ENCODE results near the gene ZNRF3.

ZNRF3 gene

DNA sequence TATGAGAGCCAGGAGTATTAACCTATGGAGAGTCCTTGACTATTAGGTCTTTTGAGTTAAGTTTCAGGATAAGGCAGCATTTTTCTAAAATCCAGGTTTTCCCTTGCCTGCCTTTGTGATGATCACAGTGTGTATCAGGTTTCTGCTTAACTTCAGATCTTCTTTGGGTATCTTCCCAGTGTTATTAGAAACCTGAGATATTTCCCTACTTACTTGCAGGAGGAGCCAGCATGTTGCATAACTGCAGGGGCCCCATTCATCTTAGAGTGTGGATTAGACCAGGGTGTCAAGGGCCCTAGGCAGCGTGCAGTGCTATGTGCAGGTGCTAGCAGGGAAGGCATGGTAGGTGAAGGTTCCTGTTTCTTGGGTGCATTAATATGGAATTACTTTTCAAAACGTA lies 69.5 kb downstream of the ZNRF3 start:
- DNase-seq (ENCODE audit: low read depth): peak; percentile 24

DNA sequence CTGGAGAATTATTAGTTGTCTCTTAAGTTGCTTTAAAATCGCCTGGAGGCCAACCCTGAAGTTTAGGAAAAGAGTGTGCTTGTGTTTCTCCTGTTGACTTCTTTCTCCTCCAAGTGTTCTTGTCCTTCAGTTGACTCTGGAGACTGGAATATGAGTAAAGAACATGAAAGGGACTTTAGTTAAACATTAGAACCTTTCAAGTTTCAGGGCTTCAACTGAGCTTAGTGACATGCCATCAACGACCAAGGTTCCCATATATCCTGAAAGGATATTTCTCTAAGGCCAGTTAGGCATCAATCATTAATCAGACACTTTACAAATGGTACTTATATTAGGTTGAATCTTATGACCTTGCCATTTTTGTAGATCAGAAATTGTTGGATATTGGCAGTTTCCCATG lies 70.0 kb downstream of the ZNRF3 start:
- DNase-seq (ENCODE audit: low read depth): no peak

- DNase-seq (ENCODE audit: low read depth): no peak
Measured at GRCh38 chr22:28953976-28954880, 70.9 kb downstream of the ZNRF3 start.

DNA sequence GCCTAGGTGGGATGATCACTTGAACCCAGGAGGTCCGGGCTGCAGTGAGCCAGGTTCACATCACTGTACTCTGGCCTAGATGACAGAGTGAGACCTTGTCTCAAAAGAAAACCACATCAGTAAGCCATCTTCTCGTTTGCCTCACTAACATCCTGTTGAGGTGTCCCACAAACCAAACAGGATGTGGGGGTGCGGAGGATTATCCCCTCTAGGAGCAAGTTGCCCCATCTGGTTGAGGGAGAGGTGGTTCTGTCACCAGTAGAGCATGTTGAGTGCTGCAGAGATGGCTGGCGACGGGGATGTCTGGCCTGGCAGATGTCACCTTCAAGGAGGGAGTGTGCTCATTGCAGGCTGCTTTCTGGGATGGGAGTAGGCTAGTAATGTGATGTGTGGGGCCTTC lies 72.4 kb downstream of the ZNRF3 start:
- no peak for DNase-seq (ENCODE audit: low read depth)

- DNase-seq (ENCODE audit: low read depth): no peak
Measured at GRCh38 chr22:28956506-28956905, 73.1 kb downstream of the ZNRF3 start.

GRCh38 chr22:28958611-28959010 lies 75.2 kb downstream of the ZNRF3 start:
- DNase-seq (ENCODE audit: low read depth): no peak

DNA sequence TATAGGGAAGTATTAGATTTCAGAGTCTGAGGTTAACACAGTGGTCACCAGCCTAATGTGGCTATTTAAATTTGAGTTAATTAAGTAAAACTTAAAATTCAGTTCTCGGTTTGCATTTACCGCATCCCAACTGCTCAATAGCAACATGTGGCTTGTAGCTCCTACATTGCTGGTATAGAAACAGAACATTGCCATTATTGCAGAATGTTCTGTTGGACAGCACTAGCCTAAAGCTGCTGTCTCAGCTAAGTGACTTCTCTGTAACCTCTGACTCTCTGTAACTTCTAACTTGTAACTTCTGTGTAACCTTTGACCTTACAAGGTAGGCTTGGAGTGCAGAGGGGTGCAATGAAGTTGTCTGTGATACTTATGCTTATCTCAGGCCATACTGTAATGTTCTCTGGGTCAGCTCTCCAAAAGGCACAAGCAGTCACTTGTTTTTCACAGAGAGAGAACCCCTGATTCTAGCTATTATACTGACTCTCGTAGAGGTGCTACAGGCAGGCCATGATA lies 78.7 kb downstream of the ZNRF3 start:
- no peak for DNase-seq (ENCODE audit: low read depth)

DNA sequence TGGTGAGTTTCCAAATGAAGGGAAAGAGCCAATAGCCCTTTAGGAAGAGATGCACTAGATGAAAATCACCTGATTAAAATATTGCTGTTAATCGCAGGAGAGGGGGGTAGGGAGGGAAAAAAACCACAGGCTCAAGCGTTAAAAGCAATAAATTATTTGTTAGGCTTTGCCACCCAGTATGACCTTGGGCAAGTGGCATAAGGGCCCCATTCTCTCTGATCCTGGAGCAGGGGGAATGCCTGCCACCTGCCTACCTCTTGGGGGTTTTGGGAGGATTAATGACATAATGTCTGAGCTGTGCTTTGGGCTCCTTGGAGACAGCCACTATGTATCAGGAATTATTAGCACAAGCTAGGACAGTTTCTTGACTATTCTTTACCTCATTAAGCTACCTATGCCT lies 80.0 kb downstream of the ZNRF3 start:
- no peak for DNase-seq (ENCODE audit: low read depth)

DNA sequence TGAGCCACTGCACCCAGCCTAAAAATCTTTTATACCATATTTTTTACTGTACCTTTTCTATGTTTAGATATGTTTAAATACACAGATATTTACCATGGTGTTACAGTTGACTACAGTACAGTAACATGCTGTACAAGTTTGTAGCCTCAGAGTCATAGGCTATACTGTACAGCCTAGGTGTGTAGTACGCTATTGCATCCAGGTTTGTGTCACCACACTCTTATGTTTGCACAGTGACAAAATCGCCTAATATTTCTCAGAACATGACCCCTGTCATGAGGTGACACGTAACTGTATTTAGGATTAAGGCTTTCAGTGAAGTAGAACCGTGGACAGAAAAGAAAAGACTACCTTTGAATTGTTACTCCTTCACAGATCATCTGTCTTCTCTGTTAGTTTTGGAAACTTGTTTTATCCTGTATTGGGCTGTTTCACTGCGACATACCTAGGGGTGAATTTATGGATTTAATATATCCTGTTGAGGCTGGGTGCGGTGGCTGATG lies 83.8 kb downstream of the ZNRF3 start:
- no peak for DNase-seq (ENCODE audit: low read depth)

GRCh38 chr22:28967969-28968368 lies 84.6 kb downstream of the ZNRF3 start:
- DNase-seq (ENCODE audit: low read depth): no peak

DNA sequence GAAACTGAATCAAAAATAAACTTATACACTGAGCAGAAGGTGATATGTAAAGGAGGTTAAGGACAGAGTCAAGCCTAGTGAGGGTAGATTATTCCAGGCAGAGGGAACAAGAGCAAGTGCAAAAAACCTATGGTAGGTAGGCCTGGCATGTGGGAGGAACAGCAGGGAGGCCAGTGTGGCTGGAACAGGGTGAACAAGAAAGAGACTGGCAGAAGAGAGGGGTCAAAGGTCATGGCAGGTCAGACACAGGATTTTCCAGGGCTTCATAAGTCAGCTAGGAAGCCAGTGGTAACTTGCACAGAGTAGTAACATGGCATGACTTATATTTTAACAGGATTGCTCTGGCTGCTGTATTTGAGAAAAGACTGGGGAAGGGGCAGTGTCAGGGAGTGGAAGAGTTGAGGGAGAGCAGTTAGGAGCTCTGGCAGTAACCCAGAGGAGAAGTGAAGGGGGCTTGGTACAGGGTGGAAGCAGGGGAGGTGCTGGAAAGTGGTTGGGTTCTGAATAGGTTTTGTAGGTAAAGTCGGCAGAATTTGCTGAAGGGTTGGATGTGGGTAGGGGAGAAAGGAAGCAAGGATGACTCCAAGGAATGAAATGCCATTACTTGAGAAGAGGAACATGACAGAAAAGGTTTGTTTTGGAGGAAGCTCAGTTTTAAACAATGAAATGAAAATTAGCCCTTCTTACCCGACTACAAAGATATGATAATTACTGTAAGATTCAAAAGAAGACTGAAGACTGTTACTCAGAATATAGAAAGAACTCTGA lies 86.2 kb downstream of the ZNRF3 start:
- no peak for DNase-seq (ENCODE audit: low read depth)

DNA sequence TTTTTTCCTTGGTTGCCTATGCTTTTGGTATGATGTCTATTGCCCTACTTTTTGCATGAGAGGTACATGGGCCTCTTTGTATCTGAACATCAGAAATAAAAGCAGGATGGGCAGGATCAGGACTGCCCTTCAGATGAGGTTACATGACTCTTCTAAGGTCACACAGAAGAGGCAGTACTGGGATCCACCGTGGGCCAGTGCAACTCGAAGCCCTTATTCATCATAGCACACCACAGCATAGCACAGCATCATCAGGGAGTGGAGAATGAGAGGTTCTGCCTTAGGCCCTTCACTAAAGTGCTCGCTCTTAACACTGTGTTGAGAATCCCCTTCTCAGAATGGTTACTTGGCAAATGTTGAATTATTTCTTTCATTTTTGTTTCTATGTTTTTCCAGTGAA lies 90.0 kb downstream of the ZNRF3 start:
- no peak for DNase-seq (ENCODE audit: low read depth)

DNA sequence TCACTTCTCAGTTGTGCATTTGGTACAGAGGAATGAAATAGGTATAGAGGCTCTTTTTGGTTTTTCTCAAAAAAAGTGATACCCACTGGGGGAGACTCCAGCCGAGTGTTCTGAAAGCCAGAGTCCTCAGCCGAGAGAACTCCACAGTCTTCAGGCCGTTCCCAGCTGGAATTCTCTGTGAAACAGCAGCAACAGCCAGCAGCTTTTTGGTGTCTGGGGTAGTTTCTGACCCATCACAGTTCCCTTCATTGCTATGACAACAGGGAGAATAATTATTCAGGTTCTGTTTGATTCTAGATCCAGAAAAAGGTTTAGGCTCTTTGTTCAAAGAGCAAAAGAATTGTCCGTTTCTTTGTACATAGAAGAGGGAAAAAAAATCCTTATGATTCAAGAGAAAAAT lies 93.7 kb downstream of the ZNRF3 start:
- DNase-seq (ENCODE audit: low read depth): no peak

DNA sequence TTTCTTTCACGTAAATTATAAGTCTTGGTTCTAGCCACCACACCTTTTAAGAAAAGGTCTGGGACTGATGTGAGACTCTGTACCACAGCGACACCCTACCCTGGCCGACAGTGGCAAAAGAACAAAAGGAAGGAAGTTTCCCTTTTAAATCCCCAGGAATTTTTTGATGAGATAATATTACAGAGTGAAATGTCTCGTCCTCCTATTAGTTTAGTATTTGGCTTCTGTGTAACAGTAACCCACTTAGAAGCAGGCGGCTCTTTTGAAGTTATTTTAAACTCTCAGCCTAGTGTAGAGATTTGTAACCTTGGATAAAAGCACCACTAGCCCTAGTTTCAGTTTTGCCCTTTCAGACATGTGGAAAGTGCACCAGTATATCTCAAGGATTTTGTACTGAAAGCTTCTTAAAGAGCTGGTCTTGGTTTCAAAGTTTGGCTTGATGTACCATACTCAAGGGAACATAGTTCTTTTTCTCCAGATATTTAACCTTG lies 94.2 kb downstream of the ZNRF3 start:
- no peak for DNase-seq (ENCODE audit: low read depth)

GRCh38 chr22:28978158-28978557 lies 94.8 kb downstream of the ZNRF3 start:
- DNase-seq (ENCODE audit: low read depth): no peak

DNA sequence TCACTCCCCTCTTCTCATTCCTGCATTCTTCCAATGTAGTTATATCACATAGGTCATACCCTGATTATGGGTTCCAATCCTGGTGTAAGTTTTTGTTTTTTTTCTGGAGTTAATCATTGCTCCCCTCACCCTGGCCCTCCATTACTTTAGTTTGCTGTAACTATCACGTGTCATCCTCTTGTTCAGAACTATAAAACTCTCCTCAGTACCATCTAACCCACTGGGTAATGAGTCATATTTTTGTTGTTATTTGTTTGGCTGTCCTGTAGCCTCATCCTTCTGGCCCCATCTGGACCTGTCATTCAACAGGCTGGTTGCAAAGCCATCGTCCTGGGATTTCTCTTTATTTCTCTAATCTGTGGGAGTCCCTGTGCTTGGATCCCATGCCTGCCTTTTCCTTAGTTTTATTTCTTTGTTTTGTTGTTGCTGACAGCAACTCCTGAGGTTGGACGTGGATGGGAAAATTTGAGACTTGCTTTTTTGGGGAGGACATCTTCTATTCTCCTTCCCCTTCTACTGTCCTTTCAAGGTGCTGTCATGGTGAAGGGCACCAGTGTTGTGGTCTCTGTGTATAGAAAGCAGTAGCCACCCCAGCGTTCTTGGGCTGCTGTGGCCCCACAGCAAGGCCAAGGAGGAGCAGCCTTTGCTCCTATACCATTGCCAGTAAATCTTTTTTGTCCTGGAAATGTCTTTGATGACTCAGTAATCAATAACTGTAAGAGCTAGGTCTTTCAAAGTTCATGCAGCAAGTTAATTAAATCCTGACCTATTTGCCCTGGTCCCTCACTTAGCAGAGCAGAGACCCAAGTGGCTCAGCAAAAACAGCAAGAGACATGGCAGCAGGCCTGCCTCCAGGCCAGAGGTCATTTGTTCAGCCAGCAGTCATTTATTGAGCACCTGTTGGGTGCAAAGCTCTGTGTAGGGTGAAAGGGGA lies 95.8 kb downstream of the ZNRF3 start:
- DNase-seq (ENCODE audit: low read depth): no peak

DNA sequence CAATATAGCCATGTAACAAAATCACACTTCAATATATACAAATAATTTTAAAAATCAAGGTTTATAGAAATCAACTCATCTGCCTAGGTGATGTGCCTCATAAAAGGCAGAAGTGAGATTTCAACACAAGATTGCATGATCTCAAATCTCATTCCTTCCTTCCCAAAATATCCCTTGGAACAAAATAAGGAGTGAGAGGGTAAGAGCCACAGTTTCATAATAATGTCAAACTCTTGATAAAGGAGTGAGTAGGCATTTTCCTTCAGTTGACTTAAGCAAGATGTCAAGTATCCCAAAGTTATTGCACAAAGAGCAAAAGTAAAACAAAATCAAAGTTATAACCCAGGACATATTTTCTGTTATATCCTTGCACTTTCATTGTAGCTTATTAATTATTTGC lies 97.0 kb downstream of the ZNRF3 start:
- DNase-seq (ENCODE audit: low read depth): no peak

DNA sequence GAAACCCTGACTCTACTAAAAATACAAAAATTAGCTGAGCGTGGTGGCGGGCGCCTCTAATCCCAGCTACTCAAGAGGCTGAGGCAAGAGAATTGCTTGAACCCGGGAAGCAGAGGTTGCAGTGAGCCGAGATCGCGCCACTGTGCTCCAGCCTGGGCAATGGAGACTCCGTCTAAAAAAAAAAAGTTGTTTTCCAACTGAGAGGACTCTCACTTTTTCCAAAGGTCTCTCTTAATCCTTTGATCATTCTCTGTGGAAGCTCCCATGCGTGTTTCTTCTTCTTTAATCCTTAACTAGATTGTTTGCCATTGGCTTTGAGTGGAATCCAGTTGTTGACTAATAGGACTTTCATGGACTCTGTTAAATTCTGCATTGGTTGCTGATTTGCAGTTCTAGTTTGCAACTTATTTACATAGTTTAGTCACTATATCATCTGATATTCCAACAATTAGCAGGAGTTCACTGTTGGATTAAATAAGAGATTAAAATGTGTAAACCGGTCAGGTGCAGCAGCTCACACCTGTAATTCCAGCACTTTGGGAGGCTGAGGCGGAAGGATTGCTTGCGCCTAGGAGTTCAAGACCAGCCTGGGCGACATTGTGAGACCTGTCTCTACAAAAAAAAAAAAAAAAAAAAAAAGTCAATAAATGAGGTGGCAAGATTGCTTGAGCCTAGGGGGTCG lies 98.6 kb downstream of the ZNRF3 start:
- DNase-seq (ENCODE audit: low read depth): no peak

DNA sequence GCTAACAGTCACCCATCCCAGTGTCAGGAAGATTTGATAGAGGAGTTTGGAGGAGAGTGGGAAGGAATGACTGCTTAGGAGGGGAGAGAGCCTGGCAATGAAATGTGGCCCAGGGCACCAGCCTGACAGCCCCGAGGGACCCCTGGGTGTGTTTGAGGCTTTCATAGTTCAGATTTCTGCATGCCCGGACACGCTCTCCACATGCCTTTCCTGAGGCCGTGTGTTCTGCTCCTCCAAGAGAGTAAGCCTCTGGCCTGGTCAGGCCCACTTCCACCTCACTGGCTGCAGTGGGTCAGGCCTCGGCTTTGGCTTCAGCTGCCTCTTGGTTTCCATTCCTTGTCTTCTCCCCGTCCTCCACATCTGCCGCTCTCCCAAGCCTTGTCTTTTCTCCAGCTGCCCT lies 99.8 kb downstream of the ZNRF3 start:
- DNase-seq (ENCODE audit: low read depth): no peak

DNA sequence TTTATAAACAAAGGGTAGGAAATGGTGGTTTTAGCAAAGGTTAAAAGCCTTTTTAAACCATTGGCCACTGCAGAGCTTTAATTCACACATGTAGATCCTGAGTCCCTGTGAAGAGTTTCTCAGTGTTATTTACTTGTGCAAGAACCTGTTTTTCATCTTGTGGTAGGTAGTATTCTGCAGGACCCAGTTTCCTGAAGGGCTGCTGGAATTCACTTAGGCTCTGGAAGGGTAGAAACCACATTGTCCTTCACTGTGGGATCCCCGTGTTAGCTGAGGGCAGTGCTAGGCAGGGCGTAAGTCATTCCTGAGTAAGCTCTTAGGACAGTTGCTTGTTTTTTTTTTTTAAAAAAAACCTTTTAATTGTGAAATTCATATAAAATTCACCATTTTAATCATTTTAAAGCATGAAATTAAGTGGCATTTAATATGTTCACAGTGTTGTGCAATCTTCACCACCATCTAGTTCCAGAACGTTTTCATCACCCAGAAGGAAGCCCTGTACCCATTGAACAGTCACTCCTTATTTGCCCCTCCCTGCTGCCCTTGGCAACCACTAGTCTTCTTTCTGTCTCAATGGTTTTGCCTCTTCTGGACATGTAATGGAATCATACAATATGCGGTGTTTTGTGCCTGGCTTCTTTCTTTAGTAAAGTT lies 100.5 kb downstream of the ZNRF3 start:
- no peak for DNase-seq (ENCODE audit: low read depth)
